Stimulated activated CD4-positive, alpha-beta T cell treated with anti-CD3 and anti-CD28 coated beads, Interleukin-1b, Interleukin-23, amount 100 ng/mL, for 1 hour (primary cell): ENCODE measurements around the gene C3orf49.
A peak's percentile ranks its signal among the peaks of the same experiment; 100 is the strongest.

Source experiments
- DNase-seq, 2 donors: peaks; one replicate each; pipeline ENCODE4 v3.0.0-alpha.2; 2020; ENCODE audit warnings: low read depth in 2 of 2

The C3orf49 gene

GRCh38 chr3:63851287-63851686 is 32.2 kb downstream of the C3orf49 start:
- no peak for DNase-seq

- DNase-seq: no peak
Measured at GRCh38 chr3:63853106-63853505, 34.0 kb downstream of the C3orf49 start.

GRCh38 chr3:63855333-63855940 is 36.3 kb downstream of the C3orf49 start:
- no peak for DNase-seq

GRCh38 chr3:63857311-63857710 is 38.2 kb downstream of the C3orf49 start:
- DNase-seq: no peak

- DNase-seq: no peak
Measured at GRCh38 chr3:63860776-63861175, 41.7 kb downstream of the C3orf49 start.

GRCh38 chr3:63861306-63861705 is 42.2 kb downstream of the C3orf49 start:
- no peak for DNase-seq

- no peak for DNase-seq
Measured at GRCh38 chr3:63862804-63863149, 43.7 kb downstream of the C3orf49 start.

GRCh38 chr3:63863150-63864007 is 44.3 kb downstream of the C3orf49 start, which contains the start of the genes ATXN7 and THOC7:
Gene ATXN7 (plus strand): TSS chr3:63863867. CDS start chr3:63912599, 48,732 bp downstream.
Gene THOC7 (minus strand): TSS chr3:63863805. CDS start chr3:63863790, 15 bp downstream.
- peak; percentile 18 to 48 for DNase-seq

- peak in 1 of 2 donors; percentile 29 for DNase-seq
Measured at GRCh38 chr3:63864008-63864964, 45.2 kb downstream of the C3orf49 start.

- DNase-seq: no peak
Measured at GRCh38 chr3:63864965-63865327, 45.8 kb downstream of the C3orf49 start.

GRCh38 chr3:63867225-63867624 is 48.1 kb downstream of the C3orf49 start:
- no peak for DNase-seq

- DNase-seq: no peak
Measured at GRCh38 chr3:63869940-63870614, 51.0 kb downstream of the C3orf49 start.

GRCh38 chr3:63870615-63871005 is 51.5 kb downstream of the C3orf49 start:
- no peak for DNase-seq

- DNase-seq: no peak
Measured at GRCh38 chr3:63872135-63872924, 53.2 kb downstream of the C3orf49 start.

- DNase-seq: no peak
Measured at GRCh38 chr3:63874769-63875168, 55.7 kb downstream of the C3orf49 start.

GRCh38 chr3:63875510-63875909 is 56.4 kb downstream of the C3orf49 start:
- DNase-seq: no peak

- no peak for DNase-seq
Measured at GRCh38 chr3:63876260-63876659, 57.2 kb downstream of the C3orf49 start.

- DNase-seq: no peak
Measured at GRCh38 chr3:63877737-63878393, 58.8 kb downstream of the C3orf49 start.

- DNase-seq: no peak
Measured at GRCh38 chr3:63878394-63879060, 59.4 kb downstream of the C3orf49 start.

GRCh38 chr3:63880653-63881052 is 61.6 kb downstream of the C3orf49 start:
- DNase-seq: no peak
